ENCODE results near the gene SBK2. TPM values are rescaled to one million over a fixed set of nuclear protein-coding genes. Genes with fewer than 3 reads are reported as not detected.

The SBK2 gene
- total and polyA plus RNA-seq, 2 donors (not counting 1 experiment from before 2014, with no cell fraction given), result not detected

GRCh38 chr19:55485439-55486011, 51.4 kb downstream of the SBK2 start:
- peaks cover 13% of the 10 kb centered on the region for H3K36me3 ChIP-seq (ENCODE audit: control insufficient read depth, insufficient read depth, low read length)

DNA sequence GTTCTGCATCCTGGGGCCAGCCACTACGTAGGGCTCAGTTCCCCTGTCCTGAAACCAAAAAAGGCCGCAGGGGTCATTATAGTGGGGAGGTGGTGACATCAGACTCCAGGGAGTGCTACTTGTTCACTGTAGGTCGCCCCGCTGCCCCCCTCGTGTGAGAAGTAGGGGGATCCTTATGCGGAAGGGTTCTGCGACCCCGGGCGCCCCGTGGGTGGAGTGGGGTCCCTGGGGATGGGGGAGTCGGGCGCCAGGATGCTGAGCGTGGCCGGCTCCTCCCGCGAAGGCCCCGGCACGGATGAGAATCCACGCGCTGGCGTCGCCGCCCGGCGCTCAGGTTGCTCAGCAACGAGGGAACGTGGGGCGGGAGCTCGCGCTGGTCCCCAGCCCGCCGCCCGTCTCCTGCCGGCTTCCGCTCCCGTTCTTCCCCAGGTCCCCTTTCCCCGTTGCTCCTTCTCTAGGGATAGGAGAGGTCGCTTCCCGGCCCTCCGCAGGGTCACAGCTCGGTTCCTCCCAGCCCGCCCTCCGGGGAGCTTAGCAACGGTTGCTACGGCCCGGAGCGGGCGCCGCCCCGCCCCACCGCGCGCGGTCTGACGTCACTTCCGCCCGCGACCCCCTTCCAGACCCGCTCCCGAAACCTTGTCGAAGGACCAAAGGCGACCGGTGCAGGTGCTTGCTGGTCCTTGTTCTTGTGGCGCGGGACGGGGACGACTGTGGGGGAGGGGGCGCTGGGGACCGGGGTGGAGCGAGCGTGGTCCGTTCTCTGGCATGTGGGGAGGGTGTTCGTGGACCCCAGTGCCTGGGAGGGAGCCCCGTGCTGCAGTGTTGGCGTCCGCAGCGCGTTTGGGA, 52.1 kb downstream of the SBK2 start, which contains the start of gene NAT14:
Gene NAT14, plus strand, starts transcription at position 596 of the 846 bp plus-strand sequence. CDS start 521 bp downstream, outside the sequence.
- Histone ChIP-seq H2AFZ (ENCODE audit: low read length) (peak within 1 kb of the TSS; percentile 59), H3K36me3 (ENCODE audit: control insufficient read depth, insufficient read depth, low read length) (peaks cover 13% of the 10 kb centered on the region), H4K20me1 (ENCODE audit: control insufficient read depth, extremely low read depth, insufficient read depth, low read length) (no peaks in the 10 kb centered on the region), H3K4me1 (ENCODE audit: control insufficient read depth, extremely low read depth, insufficient read depth, low read length) (peaks cover 35% of the 10 kb centered on the region), H3K4me2 (ENCODE audit: extremely low read depth, insufficient read depth, low read length) (peak within 1 kb of the TSS; percentile 100), H3K9me3 (ENCODE audit: control insufficient read depth, insufficient read depth, low read depth, low read length) (no peaks in the 10 kb centered on the region), H3K4me3 (replicated peaks in 1 of 4; ENCODE audit: control extremely low read depth in 1 of 4, insufficient read depth in 1 of 4, low read depth in 3 of 4, low read length in 4 of 4) (peak within 1 kb of the TSS; percentile 64 to 71 (median 68)), H3K79me2 (ENCODE audit: control insufficient read depth, insufficient read depth, low read length) (peaks cover 10% of the 10 kb centered on the region), H3K9ac (ENCODE audit: insufficient read depth, low read length) (peak within 1 kb of the TSS; percentile 91), H3K27me3 (ENCODE audit: control insufficient read depth, insufficient read depth, low read length) (no peaks in the 10 kb centered on the region), H3K27ac (ENCODE audit: insufficient read depth, low read length) (peak within 1 kb of the TSS; percentile 96)
- peak; percentile 58 to 62 for DNase-seq (ENCODE audit: low read depth in 2 of 2)
- TF ChIP-seq CTCF (conservative IDR thresholded peaks at IDR 0.05 in 1 of 2, IDR thresholded peaks at IDR 0.05 in 1 of 2; ENCODE audit: low read depth in 1 of 2, low read length in 2 of 2), result no peak
- no peak for TF ChIP-seq EZH2 (IDR thresholded peaks at IDR 0.05; ENCODE audit: low read length, missing control alignments)

More at GRCh38 chr19:55485439-55486011, 51.4 kb downstream of the SBK2 start:
- peaks cover 35% of the 10 kb centered on the region for H3K4me1 ChIP-seq (ENCODE audit: control insufficient read depth, extremely low read depth, insufficient read depth, low read length)
- TF ChIP-seq CTCF (conservative IDR thresholded peaks at IDR 0.05 in 1 of 2, IDR thresholded peaks at IDR 0.05 in 1 of 2; ENCODE audit: low read depth in 1 of 2, low read length in 2 of 2) (no peak), EZH2 (IDR thresholded peaks at IDR 0.05; ENCODE audit: low read length, missing control alignments) (no peak)
- H3K27me3 ChIP-seq (ENCODE audit: control insufficient read depth, insufficient read depth, low read length), result no peaks in the 10 kb centered on the region
- H3K4me3 ChIP-seq (replicated peaks in 1 of 4; ENCODE audit: control extremely low read depth in 1 of 4, insufficient read depth in 1 of 4, low read depth in 3 of 4, low read length in 4 of 4), result peak overlapping the region; percentile 64 to 71 (median 68)
- H3K27ac ChIP-seq (ENCODE audit: insufficient read depth, low read length), result peak overlapping the region; percentile 96
- peak overlapping the region; percentile 91 for H3K9ac ChIP-seq (ENCODE audit: insufficient read depth, low read length)
- H3K4me2 ChIP-seq (ENCODE audit: extremely low read depth, insufficient read depth, low read length), result peak overlapping the region; percentile 100
- H3K9me3 ChIP-seq (ENCODE audit: control insufficient read depth, insufficient read depth, low read depth, low read length), result no peaks in the 10 kb centered on the region
- DNase-seq (ENCODE audit: low read depth in 2 of 2), result no peak
- H4K20me1 ChIP-seq (ENCODE audit: control insufficient read depth, extremely low read depth, insufficient read depth, low read length), result no peaks in the 10 kb centered on the region
- peaks cover 9% of the 10 kb centered on the region for H3K79me2 ChIP-seq (ENCODE audit: control insufficient read depth, insufficient read depth, low read length)
- H2AFZ ChIP-seq (ENCODE audit: low read length), result no peak overlapping the region
